Tibial nerve (tissue), 4 donors: ENCODE data around the gene KRT14. TPM values are rescaled to one million over a fixed set of nuclear protein-coding genes. Genes with fewer than 3 reads are reported as not detected.
"Not testable (repeated sequence)": the region's sequence is repeated elsewhere in the genome, so short reads cannot be mapped to it uniquely, and the experiment has no call there.

Experiments used
- DNase-seq, 2 donors: peaks; one replicate each; pipeline ENCODE4 v3.0.0-alpha.2; 2019; ENCODE audit warnings: low spot score in 2 of 2
- H3K27ac ChIP-seq, 4 donors: fragments of 200-600 bp; sonication (generic) in 3 of 4; one replicate each; pipeline ENCODE4 v1.5.1; 2017 to 2019; ENCODE audit warnings: mild to moderate bottlenecking in 1 of 4
- H3K27me3 ChIP-seq, 2 donors: fragments of 200-600 bp; sonication (generic) in 1 of 2; one replicate each; pipeline versions ENCODE4 v1.5.1 to v1.6.0; 2017 to 2019
- H3K36me3 ChIP-seq, 3 donors: fragments of 200-600 bp; sonication (generic); one replicate each; pipeline ENCODE4 v1.5.1; 2018 to 2019
- H3K4me1 ChIP-seq, 4 donors: fragments of 200-600 bp; sonication (generic) in 3 of 4; one replicate each; pipeline ENCODE4 v1.5.1; 2017 to 2019
- H3K4me3 ChIP-seq, 4 donors: fragments of 200-600 bp; sonication (generic) in 3 of 4; one replicate each; pipeline ENCODE4 v1.5.1; 2017 to 2019; ENCODE audit warnings: mild to moderate bottlenecking in 1 of 4, moderate library complexity in 1 of 4
- H3K9me3 ChIP-seq, 4 donors: fragments of 200-600 bp; sonication (generic) in 3 of 4; one replicate each; pipeline ENCODE4 v1.5.1; 2017 to 2019
- EP300 ChIP-seq, 2 donors: sonication (generic); formaldehyde crosslinking; IDR thresholded peaks; one replicate each; pipeline ENCODE4 v1.6.1; 2017; ENCODE audit warnings: antibody characterized with exemption in 2 of 2, mild to moderate bottlenecking in 1 of 2
- POLR2A ChIP-seq, 2 donors: fragments of 450-650 bp; IDR thresholded peaks; one replicate each; pipeline ENCODE4 v1.6.1; 2017; ENCODE audit warnings: antibody characterized with exemption in 2 of 2, mild to moderate bottlenecking in 2 of 2, moderate library complexity in 2 of 2
- WGBS, 2 donors: methylation state at CpG; one replicate each; pipeline ENCODE4 v1.1.5; 2018; 5-methylcytosine and 5-hydroxymethylcytosine counted together
- total RNA-seq, 4 donors: library from RNA; depleted of rRNA; stranded (reverse); fragments of >200 nt; gene quantifications; one replicate each; pipeline ENCODE4 v1.1.0, GENCODE V29; 2016
- TF ChIP-seq, protein P1 (sequence below), 5 experiments: fragments of 200-600 bp in 3 of 5; fragments of 450-650 bp in 2 of 5; sonication (generic) in 3 of 5; IDR thresholded peaks; one replicate each; pipeline ENCODE4 v1.5.1; 2016 to 2019; ENCODE audit warnings: antibody characterized with exemption in 5 of 5, mild to moderate bottlenecking in 3 of 5, moderate library complexity in 2 of 5

KRT14 gene
- total RNA-seq, 4 donors from 2014 or later, result 8.4 to 57.8 (median 34.0) TPM

- H3K9me3 ChIP-seq, result peaks cover 0 to 5% (median 0%) of the 10 kb centered on the region in 4 donors
- no peak for DNase-seq
- H3K4me1 ChIP-seq, result peaks cover 0 to 28% (median 16%) of the 10 kb centered on the region in 4 donors
- no peaks in the 10 kb centered on the region for H3K27me3 ChIP-seq
- H3K36me3 ChIP-seq, result no peaks in the 10 kb centered on the region
- H3K27ac ChIP-seq, result no peak overlapping the region
- WGBS, 2 donors, result 78 to 81% methylated on average over 13 of the region's 13 CpGs
- TF ChIP-seq EP300 (IDR thresholded peaks at IDR 0.05) (no peak), POLR2A (IDR thresholded peaks at IDR 0.05) (no peak)
- TF ChIP-seq, protein P1, sequence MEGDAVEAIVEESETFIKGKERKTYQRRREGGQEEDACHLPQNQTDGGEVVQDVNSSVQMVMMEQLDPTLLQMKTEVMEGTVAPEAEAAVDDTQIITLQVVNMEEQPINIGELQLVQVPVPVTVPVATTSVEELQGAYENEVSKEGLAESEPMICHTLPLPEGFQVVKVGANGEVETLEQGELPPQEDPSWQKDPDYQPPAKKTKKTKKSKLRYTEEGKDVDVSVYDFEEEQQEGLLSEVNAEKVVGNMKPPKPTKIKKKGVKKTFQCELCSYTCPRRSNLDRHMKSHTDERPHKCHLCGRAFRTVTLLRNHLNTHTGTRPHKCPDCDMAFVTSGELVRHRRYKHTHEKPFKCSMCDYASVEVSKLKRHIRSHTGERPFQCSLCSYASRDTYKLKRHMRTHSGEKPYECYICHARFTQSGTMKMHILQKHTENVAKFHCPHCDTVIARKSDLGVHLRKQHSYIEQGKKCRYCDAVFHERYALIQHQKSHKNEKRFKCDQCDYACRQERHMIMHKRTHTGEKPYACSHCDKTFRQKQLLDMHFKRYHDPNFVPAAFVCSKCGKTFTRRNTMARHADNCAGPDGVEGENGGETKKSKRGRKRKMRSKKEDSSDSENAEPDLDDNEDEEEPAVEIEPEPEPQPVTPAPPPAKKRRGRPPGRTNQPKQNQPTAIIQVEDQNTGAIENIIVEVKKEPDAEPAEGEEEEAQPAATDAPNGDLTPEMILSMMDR (IDR thresholded peaks at IDR 0.05), result no peak
- H3K4me3 ChIP-seq, result no peak overlapping the region
These were observed 40.8 kb downstream of the KRT14 start for GRCh38 chr17:41545829-41546410.

- WGBS, 2 donors, result 84 to 90% methylated on average over 5 of the region's 5 CpGs
- DNase-seq, result no peak
These were observed 41.8 kb downstream of the KRT14 start for GRCh38 chr17:41544935-41545334.

DNA sequence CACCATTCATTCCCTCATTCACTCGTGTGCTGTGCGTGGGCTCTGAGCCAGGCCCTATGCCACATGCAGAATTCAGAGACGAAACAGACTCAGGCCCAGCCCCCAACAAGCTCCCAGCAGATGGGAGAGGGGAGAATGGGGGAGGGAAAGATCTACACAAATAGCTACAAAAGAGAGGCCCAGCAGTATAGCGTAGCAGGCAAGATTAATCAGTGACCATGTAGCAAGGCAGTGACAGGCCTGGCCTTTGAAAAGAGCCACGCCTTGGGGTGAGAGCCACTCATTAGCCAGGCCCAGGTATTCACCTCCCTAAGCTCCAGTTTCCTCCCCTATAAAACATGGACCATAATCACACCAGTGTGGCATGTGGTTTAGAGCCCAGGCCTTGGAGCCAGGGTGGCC, 42.2 kb downstream of the KRT14 start:
- H3K4me3 ChIP-seq, result no peak overlapping the region
- 26 to 59% methylated on average over 5 of the region's 5 CpGs for WGBS, 2 donors
- DNase-seq, result no peak
- H3K27ac ChIP-seq, result no peak overlapping the region
- H3K9me3 ChIP-seq, result peaks cover 0 to 5% (median 0%) of the 10 kb centered on the region in 4 donors
- no peaks in the 10 kb centered on the region for H3K27me3 ChIP-seq
- TF ChIP-seq POLR2A (IDR thresholded peaks at IDR 0.05), result no peak
- TF ChIP-seq, protein P1 (IDR thresholded peaks at IDR 0.05), result no peak
- no peak for TF ChIP-seq EP300 (IDR thresholded peaks at IDR 0.05)
- H3K4me1 ChIP-seq, result peaks cover 0 to 21% (median 15%) of the 10 kb centered on the region in 4 donors
- H3K36me3 ChIP-seq, result no peaks in the 10 kb centered on the region

More at GRCh38 chr17:41544935-41545334, 41.8 kb downstream of the KRT14 start:
- no peaks in the 10 kb centered on the region for H3K27me3 ChIP-seq
- TF ChIP-seq, protein P1 (IDR thresholded peaks at IDR 0.05), result no peak
- TF ChIP-seq POLR2A (IDR thresholded peaks at IDR 0.05) (no peak), EP300 (IDR thresholded peaks at IDR 0.05) (no peak)
- no peak overlapping the region for H3K4me3 ChIP-seq
- peaks cover 0 to 26% (median 16%) of the 10 kb centered on the region in 4 donors for H3K4me1 ChIP-seq
- no peaks in the 10 kb centered on the region for H3K36me3 ChIP-seq
- peaks cover 0 to 5% (median 0%) of the 10 kb centered on the region in 4 donors for H3K9me3 ChIP-seq
- H3K27ac ChIP-seq, result peak overlapping the region in 1 of 4 donors; percentile 24

GRCh38 chr17:41542786-41543185, 43.9 kb downstream of the KRT14 start:
- DNase-seq, H3K4me3 ChIP-seq, H3K36me3 ChIP-seq, H3K9me3 ChIP-seq, H3K27me3 ChIP-seq, H3K4me1 ChIP-seq: not testable (repeated sequence)
- peak overlapping the region in 1 of 4 donors; percentile 15 for H3K27ac ChIP-seq
- 91% methylated on average over 10 of the region's 10 CpGs for WGBS, 2 donors

DNA sequence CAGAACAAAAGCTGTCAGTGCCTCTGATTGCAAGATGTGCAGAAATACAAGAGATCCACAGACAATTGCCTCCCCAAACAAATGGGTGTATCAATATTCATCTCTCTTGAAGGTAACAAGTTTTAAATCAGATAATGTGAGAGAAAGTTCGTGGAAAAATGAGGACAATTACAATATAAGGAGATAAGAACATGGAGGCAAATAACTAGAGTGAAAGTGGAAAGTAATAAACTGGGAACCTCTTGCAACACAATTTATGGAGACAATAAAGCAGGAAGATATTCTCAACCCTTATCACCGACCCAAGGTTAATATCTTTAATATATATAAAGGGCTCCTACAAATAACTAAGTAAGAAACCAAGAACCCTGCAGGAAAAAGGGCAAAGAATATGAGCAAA, 44.3 kb downstream of the KRT14 start:
- Histone ChIP-seq H3K4me1 (peaks cover 0 to 3% (median 0%) of the 10 kb centered on the region in 4 donors), H3K27ac (peak overlapping the region in 1 of 4 donors; percentile 15)
- WGBS, 2 donors, result 77 to 78% methylated on average over 2 of the region's 2 CpGs

More for the DNA sequence above, 44.3 kb downstream of the KRT14 start:
- no peak for DNase-seq
- TF ChIP-seq EP300 (IDR thresholded peaks at IDR 0.05) (no peak), POLR2A (IDR thresholded peaks at IDR 0.05) (no peak)
- TF ChIP-seq, protein P1 (IDR thresholded peaks at IDR 0.05), result no peak
- Histone ChIP-seq H3K27me3 (no peaks in the 10 kb centered on the region), H3K4me3 (no peak overlapping the region), H3K36me3 (no peaks in the 10 kb centered on the region), H3K9me3 (peaks cover 0 to 5% (median 0%) of the 10 kb centered on the region in 4 donors)
